Panc1 (cell line): ENCODE measurements around the gene GRIN1. TPM values are rescaled to one million over a fixed set of nuclear protein-coding genes. Genes with fewer than 3 reads are reported as not detected.

ENCODE experiments used
- ATAC-seq: fragments of 200-7000 bp; cut with Tn5 transposase; 2 replicates; pipeline ENCODE4 v1.9.1; 2020; ENCODE audit warnings: mild to moderate bottlenecking, moderate library complexity
- BruUV-seq: library from RNA; stranded (reverse); fragments of 400-500 nt; replicated peaks from 2 replicates; lab custom pipeline; 2021; lab: Mats Ljungman, UMichigan
- CTCF ChIA-PET: fragments of 300-600 bp; sonication (Branson Sonifier 250); formaldehyde crosslinking; loops from one replicate; lab custom pipeline; 2022; ENCODE audit warnings: antibody characterized with exemption; lab: Charles Lee
- POLR2A ChIA-PET: fragments of 300-600 bp; sonication (Branson Sonifier 250); formaldehyde crosslinking; loops from one replicate; lab custom pipeline; 2022; ENCODE audit warnings: antibody characterized with exemption; lab: Charles Lee
- DNase-seq: peaks from one replicate; pipeline ENCODE4 v3.0.0-alpha.2; 2010; ENCODE audit warnings: low read depth, low spot score
- H3K27ac ChIP-seq: 2 replicates; pipeline ENCODE4 v1.5.1; 2011; ENCODE audit warnings: mild to moderate bottlenecking, low read length, inconsistent platforms
- H3K27me3 ChIP-seq: fragments of 200-500 bp; sonication (Bioruptor generic); 2 replicates; pipeline ENCODE4 v1.6.0; 2014; ENCODE audit warnings: low read length, inconsistent platforms; ENCODE audit not compliant: control insufficient read depth, insufficient read depth
- H3K36me3 ChIP-seq: fragments of 200-500 bp; sonication (Bioruptor generic); 2 replicates; pipeline ENCODE4 v1.5.1; 2014; ENCODE audit warnings: inconsistent platforms, mild to moderate bottlenecking, low read length, moderate library complexity; ENCODE audit not compliant: control insufficient read depth, insufficient read depth
- H3K4me1 ChIP-seq: 2 replicates; pipeline ENCODE4 v1.5.1; 2011; ENCODE audit warnings: inconsistent platforms, mild to moderate bottlenecking, low read length, moderate library complexity; ENCODE audit not compliant: control insufficient read depth, insufficient read depth
- H3K4me3 ChIP-seq, 2 experiments: 2 replicates each; pipeline ENCODE4 v1.5.1; 2011 to 2012; ENCODE audit warnings: low read depth in 2 of 2, low read length in 2 of 2, mild to moderate bottlenecking in 2 of 2, inconsistent platforms in 1 of 2, moderate library complexity in 1 of 2
- H3K9me3 ChIP-seq: fragments of 200-500 bp; sonication (Bioruptor generic); 2 replicates; pipeline ENCODE4 v1.5.1; 2014; ENCODE audit warnings: low read depth, mild to moderate bottlenecking, inconsistent platforms, low read length, moderate library complexity; ENCODE audit not compliant: control insufficient read depth, insufficient read depth
- POLR2AphosphoS5 ChIP-seq: IDR thresholded peaks from 2 replicates; pipeline ENCODE4 v1.6.1; 2012; ENCODE audit warnings: mild to moderate bottlenecking, low read depth, low read length, moderate library complexity
- SIN3A ChIP-seq: IDR thresholded peaks from 2 replicates; pipeline ENCODE4 v1.6.1; 2012; ENCODE audit warnings: low read depth, mild to moderate bottlenecking, low read length, moderate library complexity, borderline replicate concordance; ENCODE audit not compliant: insufficient read depth
- TCF7L2 ChIP-seq: IDR thresholded peaks from 2 replicates; pipeline ENCODE4 v1.6.1; 2011; ENCODE audit warnings: mild to moderate bottlenecking, low read depth, low read length, inconsistent platforms
- in situ Hi-C: cut with HindIII; loops from 2 replicates; pipeline ENCODE4 v1.10.0; 2016; ENCODE audit warnings: low sequenced_read_pairs, low pct_unique_long_range_greater_than_20kb
- intact Hi-C: fragments of 100-400 bp; cut with micrococcal nuclease; formaldehyde crosslinking; loops from one replicate; pipeline ENCODE4 v1.10.0; 2022; ENCODE audit not compliant: unreplicated experiment
- total RNA-seq: library from RNA; stranded (reverse); gene quantifications from one replicate; pipeline ENCODE4 v1.2.1, GENCODE V29; 2021; ENCODE audit not compliant: unreplicated experiment
- TF ChIP-seq, protein P1 (sequence below): fragments of 450-650 bp; IDR thresholded peaks from 2 replicates; pipeline ENCODE4 v1.5.1; 2017; ENCODE audit warnings: mild to moderate bottlenecking
- TF ChIP-seq, protein P2 (sequence below), 2 experiments: IDR thresholded peaks; 2 replicates each; pipeline ENCODE4 v1.6.1; 2011 to 2012; ENCODE audit warnings: low read depth in 2 of 2, control low read depth in 1 of 2, low read length in 1 of 2, mild to moderate bottlenecking in 1 of 2, moderate library complexity in 1 of 2; ENCODE audit not compliant: insufficient read depth in 1 of 2

Gene GRIN1
- total RNA-seq, 1 experiment from 2014 or later, result 4.9 TPM

DNA sequence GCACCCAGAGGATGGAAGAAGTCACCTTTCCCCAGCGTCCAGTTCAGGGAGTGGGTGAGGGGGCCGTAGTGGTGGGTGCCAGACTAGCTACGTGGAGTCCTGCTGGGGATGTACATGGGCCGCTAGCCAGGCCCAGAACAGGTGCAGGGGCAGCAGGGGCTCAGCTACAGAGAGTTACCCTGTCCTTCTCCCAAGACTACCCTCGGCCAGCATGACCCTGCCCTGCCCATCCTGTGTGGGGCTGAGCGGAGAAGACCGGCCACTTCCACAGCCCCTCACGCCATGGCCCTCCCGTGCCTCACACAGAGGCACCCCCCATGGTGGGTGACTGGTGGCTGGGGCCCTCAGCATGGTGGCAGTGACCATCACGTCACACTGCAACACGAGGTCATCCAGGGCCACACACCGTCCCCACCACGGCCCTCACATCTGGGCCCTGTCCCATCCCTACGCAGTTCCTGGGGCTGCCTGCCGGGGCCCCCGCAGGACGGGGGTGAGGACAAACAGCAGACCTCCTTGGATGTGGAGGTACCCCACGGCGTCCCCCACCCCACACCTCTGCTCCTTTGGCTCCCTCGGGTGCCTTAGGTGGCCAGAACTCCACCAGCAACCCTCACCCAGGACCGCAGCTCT, 23.4 kb upstream of the GRIN1 start:
- TF ChIP-seq TCF7L2, result no peak
- TF ChIP-seq, protein P1, sequence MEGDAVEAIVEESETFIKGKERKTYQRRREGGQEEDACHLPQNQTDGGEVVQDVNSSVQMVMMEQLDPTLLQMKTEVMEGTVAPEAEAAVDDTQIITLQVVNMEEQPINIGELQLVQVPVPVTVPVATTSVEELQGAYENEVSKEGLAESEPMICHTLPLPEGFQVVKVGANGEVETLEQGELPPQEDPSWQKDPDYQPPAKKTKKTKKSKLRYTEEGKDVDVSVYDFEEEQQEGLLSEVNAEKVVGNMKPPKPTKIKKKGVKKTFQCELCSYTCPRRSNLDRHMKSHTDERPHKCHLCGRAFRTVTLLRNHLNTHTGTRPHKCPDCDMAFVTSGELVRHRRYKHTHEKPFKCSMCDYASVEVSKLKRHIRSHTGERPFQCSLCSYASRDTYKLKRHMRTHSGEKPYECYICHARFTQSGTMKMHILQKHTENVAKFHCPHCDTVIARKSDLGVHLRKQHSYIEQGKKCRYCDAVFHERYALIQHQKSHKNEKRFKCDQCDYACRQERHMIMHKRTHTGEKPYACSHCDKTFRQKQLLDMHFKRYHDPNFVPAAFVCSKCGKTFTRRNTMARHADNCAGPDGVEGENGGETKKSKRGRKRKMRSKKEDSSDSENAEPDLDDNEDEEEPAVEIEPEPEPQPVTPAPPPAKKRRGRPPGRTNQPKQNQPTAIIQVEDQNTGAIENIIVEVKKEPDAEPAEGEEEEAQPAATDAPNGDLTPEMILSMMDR, result no peak
- no peak for TF ChIP-seq POLR2AphosphoS5
- TF ChIP-seq SIN3A, result no peak
- TF ChIP-seq, protein P2, sequence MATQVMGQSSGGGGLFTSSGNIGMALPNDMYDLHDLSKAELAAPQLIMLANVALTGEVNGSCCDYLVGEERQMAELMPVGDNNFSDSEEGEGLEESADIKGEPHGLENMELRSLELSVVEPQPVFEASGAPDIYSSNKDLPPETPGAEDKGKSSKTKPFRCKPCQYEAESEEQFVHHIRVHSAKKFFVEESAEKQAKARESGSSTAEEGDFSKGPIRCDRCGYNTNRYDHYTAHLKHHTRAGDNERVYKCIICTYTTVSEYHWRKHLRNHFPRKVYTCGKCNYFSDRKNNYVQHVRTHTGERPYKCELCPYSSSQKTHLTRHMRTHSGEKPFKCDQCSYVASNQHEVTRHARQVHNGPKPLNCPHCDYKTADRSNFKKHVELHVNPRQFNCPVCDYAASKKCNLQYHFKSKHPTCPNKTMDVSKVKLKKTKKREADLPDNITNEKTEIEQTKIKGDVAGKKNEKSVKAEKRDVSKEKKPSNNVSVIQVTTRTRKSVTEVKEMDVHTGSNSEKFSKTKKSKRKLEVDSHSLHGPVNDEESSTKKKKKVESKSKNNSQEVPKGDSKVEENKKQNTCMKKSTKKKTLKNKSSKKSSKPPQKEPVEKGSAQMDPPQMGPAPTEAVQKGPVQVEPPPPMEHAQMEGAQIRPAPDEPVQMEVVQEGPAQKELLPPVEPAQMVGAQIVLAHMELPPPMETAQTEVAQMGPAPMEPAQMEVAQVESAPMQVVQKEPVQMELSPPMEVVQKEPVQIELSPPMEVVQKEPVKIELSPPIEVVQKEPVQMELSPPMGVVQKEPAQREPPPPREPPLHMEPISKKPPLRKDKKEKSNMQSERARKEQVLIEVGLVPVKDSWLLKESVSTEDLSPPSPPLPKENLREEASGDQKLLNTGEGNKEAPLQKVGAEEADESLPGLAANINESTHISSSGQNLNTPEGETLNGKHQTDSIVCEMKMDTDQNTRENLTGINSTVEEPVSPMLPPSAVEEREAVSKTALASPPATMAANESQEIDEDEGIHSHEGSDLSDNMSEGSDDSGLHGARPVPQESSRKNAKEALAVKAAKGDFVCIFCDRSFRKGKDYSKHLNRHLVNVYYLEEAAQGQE (IDR thresholded peaks at IDR 0.05; ENCODE audit: insufficient read depth in 1 of 2, low read depth in 2 of 2, low read length in 1 of 2), result no peak
- no peaks in the 10 kb centered on the region for H3K27me3 ChIP-seq
- ChIA-PET POLR2A (no interaction called here), CTCF (interaction anchor here (0.5 to 0.8 kb wide), 3 partner anchors 61 to 121 kb away, joined by 3 to 4 read pairs (median 4); no protein-coding TSS in a partner anchor)
- DNase-seq (no peak), ATAC-seq (no peak; the same call in 1 of the 2 replicates)
- H3K36me3 ChIP-seq, result no peaks in the 10 kb centered on the region
- intact Hi-C loops (loop anchor here (5.0 kb wide), 1 partner anchor 112 kb away; the partner anchor contains the start of genes CYSRT1 and RNF224), in situ Hi-C loops (no loop called here)
- H3K27ac ChIP-seq, result peak overlapping the region; percentile 61; the same call in 1 of the 2 replicates
- no peaks in the 10 kb centered on the region for H3K4me1 ChIP-seq
- no peaks in the 10 kb centered on the region for H3K9me3 ChIP-seq
- H3K4me3 ChIP-seq, result peak overlapping the region in 1 of 2 experiments; percentile 56; a peak in 2 of 4 replicates
- no TSS peak for BruUV-seq

DNA sequence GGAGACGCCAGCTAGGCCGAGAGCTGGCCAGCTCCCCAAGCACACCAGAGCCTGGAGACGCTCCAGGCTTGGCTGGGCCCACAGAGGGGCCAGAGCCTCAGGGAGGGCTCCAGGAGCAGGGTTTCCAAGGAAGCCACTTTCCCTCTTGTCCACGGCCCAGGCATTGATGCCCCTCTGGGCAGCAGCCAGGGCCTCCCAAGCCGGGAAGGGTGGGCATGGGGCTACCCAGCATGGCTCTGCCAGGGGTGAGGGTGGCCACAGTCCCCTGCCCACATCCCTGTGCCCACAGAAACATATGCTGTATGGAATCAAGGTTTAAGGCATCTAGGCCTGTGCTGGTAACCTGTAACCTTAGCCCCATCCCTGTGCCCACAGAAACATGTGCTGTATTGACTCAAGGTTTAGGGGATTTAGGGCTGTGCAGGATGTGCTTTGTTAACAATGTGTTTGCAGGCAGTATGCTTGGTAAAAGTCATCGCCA, 22.9 kb upstream of the GRIN1 start:
- BruUV-seq, result no TSS peak
- no peak for DNase-seq
- Histone ChIP-seq H3K4me3 (no peak overlapping the region), H3K36me3 (no peaks in the 10 kb centered on the region), H3K27me3 (no peaks in the 10 kb centered on the region), H3K4me1 (no peaks in the 10 kb centered on the region), H3K27ac (no peak overlapping the region), H3K9me3 (no peaks in the 10 kb centered on the region)
- intact Hi-C loops (loop anchor here (5.0 kb wide), 1 partner anchor 111 kb away; the partner anchor contains the start of genes CYSRT1 and RNF224), in situ Hi-C loops (no loop called here)
- ChIA-PET POLR2A (no interaction called here), CTCF (interaction anchor here (0.6 kb wide), 1 partner anchor 111 kb away, joined by 4 read pairs; no protein-coding TSS in a partner anchor)
- no peak for ATAC-seq
- TF ChIP-seq, protein P1, result no peak
- TF ChIP-seq, protein P2 (IDR thresholded peaks at IDR 0.05; ENCODE audit: insufficient read depth in 1 of 2, low read depth in 2 of 2, low read length in 1 of 2), result no peak
- TF ChIP-seq TCF7L2 (no peak), POLR2AphosphoS5 (no peak), SIN3A (no peak)
